Type B pancreatic cell (in vitro differentiated cells): ENCODE data around the gene ANKRD62. TPM values are rescaled to one million over a fixed set of nuclear protein-coding genes. Genes with fewer than 3 reads are reported as not detected.

Source experiments
- DNase-seq: peaks from one replicate; pipeline ENCODE4 v3.0.0; 2021; ENCODE audit warnings: mixed read lengths; ENCODE audit not compliant: unreplicated experiment; ENCODE audit errors: extremely low spot score
- H3K27ac Mint-ChIP-seq: 2 replicates; pipeline ENCODE4 v1.8.0; 2021; ENCODE audit warnings: mild to moderate bottlenecking, mixed read lengths
- H3K27me3 Mint-ChIP-seq: 2 replicates; pipeline ENCODE4 v1.8.0; 2021; ENCODE audit warnings: mixed read lengths
- H3K36me3 Mint-ChIP-seq: 2 replicates; pipeline ENCODE4 v1.8.0; 2021; ENCODE audit warnings: mixed read lengths
- H3K4me1 Mint-ChIP-seq: one replicate; pipeline ENCODE4 v1.8.0; 2021; ENCODE audit warnings: mixed read lengths; ENCODE audit not compliant: unreplicated experiment
- H3K4me3 Mint-ChIP-seq: 2 replicates; pipeline ENCODE4 v1.8.0; 2021; ENCODE audit warnings: mild to moderate bottlenecking, mixed read lengths
- H3K9me3 Mint-ChIP-seq: 2 replicates; pipeline ENCODE4 v1.8.0; 2021; ENCODE audit warnings: mixed read lengths
- total RNA-seq: library from RNA; stranded (reverse); gene quantifications from 2 replicates; pipeline ENCODE4 v1.2.1, GENCODE V29; 2021; ENCODE audit warnings: low replicate concordance
- TF ChIP-seq, protein P1 (sequence below): fragments of 200-600 bp; sonication (generic); conservative IDR thresholded peaks from 2 replicates; pipeline ENCODE4 v1.5.0; 2021; ENCODE audit warnings: antibody characterized with exemption, mild to moderate bottlenecking

Gene ANKRD62
- total RNA-seq, 1 donor from 2014 or later = not detected

DNA sequence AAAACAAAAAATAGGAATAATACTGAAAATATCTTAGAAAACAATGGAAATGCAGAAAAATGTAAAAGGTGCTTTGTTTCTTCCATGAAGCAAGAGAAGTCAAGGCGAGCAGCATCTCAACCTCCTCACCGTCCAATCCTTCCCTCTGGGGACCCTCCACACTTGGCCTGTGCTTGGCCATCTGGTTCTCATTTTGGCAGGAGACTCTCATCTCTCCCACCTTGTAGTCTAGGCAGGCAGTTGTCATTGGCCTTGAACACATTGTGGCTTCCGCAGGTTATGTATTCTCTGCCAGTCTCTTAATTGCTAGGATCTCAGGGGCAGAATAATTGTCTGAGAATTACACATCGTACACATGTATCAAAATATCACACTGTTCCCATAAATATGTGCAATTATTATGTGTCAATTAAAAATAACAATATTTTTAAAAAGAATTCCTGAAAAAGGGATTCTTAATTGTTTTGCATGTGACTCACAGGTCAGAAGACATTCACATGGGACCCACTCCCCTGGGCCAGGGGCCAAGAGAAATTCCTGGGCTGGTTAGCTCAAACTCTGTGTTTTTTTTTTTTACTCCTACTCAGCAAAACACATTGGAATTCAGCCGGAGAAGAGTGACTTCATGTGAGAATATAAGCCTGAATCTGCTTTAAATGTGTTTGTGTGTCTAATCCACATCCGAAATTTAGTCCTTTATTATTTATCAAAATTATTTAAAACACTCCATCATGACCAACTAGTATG is 14.0 kb upstream of the ANKRD62 start:
- H3K4me1 Mint-ChIP-seq = peaks cover 18% of the 10 kb centered on the region
- H3K9me3 Mint-ChIP-seq = no peaks in the 10 kb centered on the region
- no peak overlapping the region for H3K27ac Mint-ChIP-seq
- no peak for DNase-seq
- H3K36me3 Mint-ChIP-seq = no peaks in the 10 kb centered on the region
- H3K4me3 Mint-ChIP-seq = no peak overlapping the region
- TF ChIP-seq, protein P1, sequence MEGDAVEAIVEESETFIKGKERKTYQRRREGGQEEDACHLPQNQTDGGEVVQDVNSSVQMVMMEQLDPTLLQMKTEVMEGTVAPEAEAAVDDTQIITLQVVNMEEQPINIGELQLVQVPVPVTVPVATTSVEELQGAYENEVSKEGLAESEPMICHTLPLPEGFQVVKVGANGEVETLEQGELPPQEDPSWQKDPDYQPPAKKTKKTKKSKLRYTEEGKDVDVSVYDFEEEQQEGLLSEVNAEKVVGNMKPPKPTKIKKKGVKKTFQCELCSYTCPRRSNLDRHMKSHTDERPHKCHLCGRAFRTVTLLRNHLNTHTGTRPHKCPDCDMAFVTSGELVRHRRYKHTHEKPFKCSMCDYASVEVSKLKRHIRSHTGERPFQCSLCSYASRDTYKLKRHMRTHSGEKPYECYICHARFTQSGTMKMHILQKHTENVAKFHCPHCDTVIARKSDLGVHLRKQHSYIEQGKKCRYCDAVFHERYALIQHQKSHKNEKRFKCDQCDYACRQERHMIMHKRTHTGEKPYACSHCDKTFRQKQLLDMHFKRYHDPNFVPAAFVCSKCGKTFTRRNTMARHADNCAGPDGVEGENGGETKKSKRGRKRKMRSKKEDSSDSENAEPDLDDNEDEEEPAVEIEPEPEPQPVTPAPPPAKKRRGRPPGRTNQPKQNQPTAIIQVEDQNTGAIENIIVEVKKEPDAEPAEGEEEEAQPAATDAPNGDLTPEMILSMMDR = no peak
- peaks cover 33% of the 10 kb centered on the region for H3K27me3 Mint-ChIP-seq

DNA sequence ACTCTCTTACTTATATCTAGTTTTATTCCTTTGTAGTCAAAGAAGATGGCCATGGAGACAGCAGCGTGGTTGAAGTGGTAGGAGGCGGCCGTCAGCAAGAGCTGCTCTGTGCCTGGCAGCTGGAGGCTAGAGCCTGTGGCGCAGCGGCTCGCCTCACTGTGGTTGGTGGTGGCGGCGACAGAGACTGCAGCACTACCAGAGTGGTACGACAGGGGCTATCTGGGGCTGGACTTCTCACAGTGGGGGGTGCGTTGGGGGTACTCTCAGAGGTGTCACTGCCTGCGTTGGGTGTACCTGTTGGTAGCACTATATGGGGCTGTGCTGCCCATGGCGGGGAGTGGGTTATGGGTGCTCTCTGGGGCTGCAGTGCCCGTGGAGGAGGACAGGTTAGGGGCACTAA is 8.5 kb upstream of the ANKRD62 start:
- Mint-ChIP-seq H3K27me3 (peaks cover 15% of the 10 kb centered on the region), H3K27ac (no peak overlapping the region), H3K9me3 (no peaks in the 10 kb centered on the region), H3K4me3 (no peak overlapping the region), H3K4me1 (no peaks in the 10 kb centered on the region), H3K36me3 (no peaks in the 10 kb centered on the region)
- TF ChIP-seq, protein P1 = no peak
- DNase-seq = no peak

DNA sequence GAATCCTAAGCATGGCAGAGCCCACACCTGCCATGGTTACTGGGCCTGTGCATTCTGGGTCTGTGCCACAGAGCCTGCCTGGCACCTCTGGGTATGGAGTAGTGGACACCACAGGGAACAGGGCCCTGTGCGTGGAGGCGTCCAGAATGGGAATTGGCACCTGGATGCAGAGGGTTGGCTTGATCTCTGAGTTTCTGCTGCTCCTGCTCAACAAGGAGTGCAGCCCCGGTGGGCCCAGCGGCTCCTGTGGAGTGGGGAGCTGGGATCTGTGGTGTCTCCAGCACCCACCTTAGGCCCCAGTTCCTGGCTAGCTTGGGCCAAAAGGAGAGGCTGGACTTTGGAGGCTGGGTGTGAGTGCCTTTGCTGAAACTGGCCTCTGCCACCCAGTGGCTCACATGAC is 7.9 kb upstream of the ANKRD62 start:
- Mint-ChIP-seq H3K4me3 (no peak overlapping the region), H3K4me1 (no peaks in the 10 kb centered on the region), H3K27me3 (peaks cover 15% of the 10 kb centered on the region), H3K9me3 (no peaks in the 10 kb centered on the region), H3K36me3 (no peaks in the 10 kb centered on the region), H3K27ac (no peak overlapping the region)
- TF ChIP-seq, protein P1 = no peak
- DNase-seq = no peak

DNA sequence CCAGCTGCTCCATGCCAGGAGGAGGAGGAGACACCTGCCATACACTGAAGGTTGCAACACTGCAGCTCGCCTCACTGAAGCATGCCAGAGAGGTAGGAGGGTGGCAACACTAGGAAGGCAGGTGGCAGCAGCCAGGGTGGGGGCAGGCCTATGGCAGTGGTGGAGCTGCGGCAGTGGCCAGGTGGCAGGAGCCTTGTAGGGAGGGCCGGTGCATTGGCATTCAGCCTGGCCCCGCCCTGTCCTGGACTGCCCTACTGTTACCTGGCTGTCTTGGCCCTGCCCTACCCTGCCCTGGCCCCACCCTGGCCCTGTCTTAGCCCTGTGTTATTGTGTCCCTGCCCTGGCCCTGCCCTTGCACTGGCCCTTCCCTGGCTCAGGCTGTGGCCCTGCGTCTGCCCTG is 7.4 kb upstream of the ANKRD62 start:
- Mint-ChIP-seq H3K9me3 (no peaks in the 10 kb centered on the region), H3K4me1 (no peaks in the 10 kb centered on the region)

DNA sequence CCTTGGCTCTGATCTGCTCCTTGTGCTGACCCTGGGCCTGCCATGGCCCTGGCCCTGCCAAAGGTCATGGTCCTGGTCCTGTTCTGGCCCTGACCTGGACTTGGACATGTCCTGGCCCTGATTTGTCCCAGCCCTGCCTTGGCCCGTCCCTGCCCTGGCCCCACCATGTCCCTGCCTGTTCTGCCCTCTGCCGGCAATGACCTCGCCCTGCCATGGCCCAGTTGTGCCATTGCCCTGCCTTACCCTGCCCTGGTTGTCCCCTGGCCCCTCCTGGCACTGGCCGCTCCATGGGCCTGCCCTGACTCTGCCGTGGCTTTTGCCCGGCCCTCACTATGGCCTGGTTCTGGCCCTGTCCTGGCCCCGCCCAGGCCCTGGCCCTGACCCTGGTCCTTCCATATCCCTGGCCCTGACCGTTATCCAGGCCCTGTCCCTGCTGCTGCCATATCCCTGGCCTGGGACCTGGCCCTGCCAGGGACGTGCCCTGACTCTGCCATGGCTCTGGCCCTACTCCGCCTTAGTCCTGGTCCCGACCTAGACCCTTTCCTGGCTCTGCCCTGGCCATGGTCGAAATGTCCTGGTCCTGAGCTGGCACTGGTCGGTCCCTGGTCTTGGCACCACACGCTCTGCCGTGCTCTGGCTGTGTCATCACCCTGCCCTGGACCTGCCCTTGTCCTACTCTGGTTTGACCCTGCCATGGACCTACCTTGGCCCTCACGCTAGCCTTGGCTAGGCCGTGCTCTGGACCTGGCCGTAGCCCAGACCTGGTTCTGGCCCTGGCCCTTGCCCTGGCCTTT is 6.8 kb upstream of the ANKRD62 start:
- Mint-ChIP-seq H3K27ac (no peak overlapping the region), H3K27me3 (peaks cover 15% of the 10 kb centered on the region), H3K4me3 (no peak overlapping the region), H3K9me3 (no peaks in the 10 kb centered on the region), H3K4me1 (no peaks in the 10 kb centered on the region), H3K36me3 (no peaks in the 10 kb centered on the region)
- TF ChIP-seq, protein P1 = no peak
- DNase-seq = no peak

More for the DNA sequence above, 7.4 kb upstream of the ANKRD62 start:
- TF ChIP-seq, protein P1 = no peak
- no peak for DNase-seq
- Mint-ChIP-seq H3K4me3 (no peak overlapping the region), H3K27me3 (peaks cover 15% of the 10 kb centered on the region), H3K27ac (no peak overlapping the region), H3K36me3 (no peaks in the 10 kb centered on the region)
